Neutrophil (primary cell): ENCODE measurements around the gene NRXN3.

Experiments
- H3K27ac ChIP-seq: fragments of 200-600 bp; sonication (generic); 2 replicates; pipeline ENCODE4 v1.5.1; 2016; ENCODE audit warnings: mild to moderate bottlenecking, moderate library complexity
- H3K27me3 ChIP-seq: fragments of 200-600 bp; sonication (generic); 2 replicates; pipeline ENCODE4 v1.6.0; 2016; ENCODE audit warnings: mild to moderate bottlenecking
- H3K36me3 ChIP-seq: fragments of 200-600 bp; sonication (generic); 2 replicates; pipeline ENCODE4 v1.5.1; 2017
- H3K4me1 ChIP-seq, 2 experiments: fragments of 200-600 bp in 1 of 2; sonication (generic) in 1 of 2; 1 replicate in 1 of 2; 2 replicates in 1 of 2; pipeline versions ENCODE4 v1.5.1 to v1.6.1; 2013 to 2016; ENCODE audit warnings: low read depth in 1 of 2, low read length in 1 of 2, mild to moderate bottlenecking in 1 of 2, moderate library complexity in 1 of 2; ENCODE audit not compliant: control insufficient read depth in 1 of 2, insufficient read depth in 1 of 2
- H3K4me3 ChIP-seq, 2 experiments: fragments of 200-600 bp in 1 of 2; sonication (generic) in 1 of 2; 1 replicate in 1 of 2; 2 replicates in 1 of 2; pipeline ENCODE4 v1.5.1; 2013 to 2016; ENCODE audit warnings: low read depth in 1 of 2, low read length in 1 of 2, mild to moderate bottlenecking in 1 of 2, moderate library complexity in 1 of 2
- H3K9me3 ChIP-seq: fragments of 200-600 bp; sonication (generic); 2 replicates; pipeline ENCODE4 v1.5.1; 2016
- CTCF ChIP-seq: fragments of 200-600 bp; sonication (generic); IDR thresholded peaks from 2 replicates; pipeline ENCODE4 v1.5.1; 2016; ENCODE audit warnings: antibody characterized with exemption

Gene NRXN3

GRCh38 chr14:79639613-79640012, 1469.4 kb downstream of the NRXN3 start:
- TF ChIP-seq CTCF = no peak
- Histone ChIP-seq H3K4me3 (no peak overlapping the region), H3K9me3 (no peaks in the 10 kb centered on the region), H3K4me1 (no peaks in the 10 kb centered on the region), H3K27ac (no peak overlapping the region), H3K27me3 (no peaks in the 10 kb centered on the region), H3K36me3 (no peaks in the 10 kb centered on the region)

GRCh38 chr14:79641371-79641770, 1471.2 kb downstream of the NRXN3 start:
- no peak overlapping the region for H3K27ac ChIP-seq
- H3K4me3 ChIP-seq = no peak overlapping the region
- H3K27me3 ChIP-seq = no peaks in the 10 kb centered on the region
- no peaks in the 10 kb centered on the region for H3K9me3 ChIP-seq
- no peaks in the 10 kb centered on the region for H3K4me1 ChIP-seq
- no peaks in the 10 kb centered on the region for H3K36me3 ChIP-seq
- no peak for TF ChIP-seq CTCF

- H3K4me3 ChIP-seq = no peak overlapping the region
- no peak overlapping the region for H3K27ac ChIP-seq
- no peak for TF ChIP-seq CTCF
- no peaks in the 10 kb centered on the region for H3K27me3 ChIP-seq
- no peaks in the 10 kb centered on the region for H3K4me1 ChIP-seq
- H3K9me3 ChIP-seq = no peaks in the 10 kb centered on the region
- H3K36me3 ChIP-seq = no peaks in the 10 kb centered on the region
Measured at GRCh38 chr14:79643132-79643531, 1473.0 kb downstream of the NRXN3 start.

- Histone ChIP-seq H3K4me1 (no peaks in the 10 kb centered on the region), H3K27me3 (no peaks in the 10 kb centered on the region), H3K4me3 (no peak overlapping the region), H3K27ac (no peak overlapping the region), H3K36me3 (no peaks in the 10 kb centered on the region), H3K9me3 (no peaks in the 10 kb centered on the region)
- TF ChIP-seq CTCF = no peak
Measured at GRCh38 chr14:79645753-79646362, 1475.7 kb downstream of the NRXN3 start.

- no peak for TF ChIP-seq CTCF
- H3K27ac ChIP-seq = no peak overlapping the region
- H3K9me3 ChIP-seq = no peaks in the 10 kb centered on the region
- no peaks in the 10 kb centered on the region for H3K27me3 ChIP-seq
- H3K4me3 ChIP-seq = no peak overlapping the region
- no peaks in the 10 kb centered on the region for H3K4me1 ChIP-seq
- no peaks in the 10 kb centered on the region for H3K36me3 ChIP-seq
Measured at GRCh38 chr14:79649856-79650255, 1479.7 kb downstream of the NRXN3 start.
